WTC11 (cell line): ENCODE data around the gene ZNF786. TPM values are rescaled to one million over a fixed set of nuclear protein-coding genes. Genes with fewer than 3 reads are reported as not detected.

Source experiments
- ATAC-seq: fragments of 200-7000 bp; cut with Tn5 transposase; 2 replicates; pipeline ENCODE4 v1.10.0; 2021; ENCODE audit warnings: mild to moderate bottlenecking, moderate library complexity
- CTCF ChIA-PET: fragments of 300-600 bp; sonication (Branson Sonifier 250); formaldehyde crosslinking; loops from one replicate; lab custom pipeline; 2021; ENCODE audit warnings: antibody characterized with exemption; lab: Charles Lee
- POLR2A ChIA-PET: fragments of 350-600 bp; sonication (Branson Sonifier 250); formaldehyde crosslinking; loops from one replicate; lab custom pipeline; 2021; ENCODE audit warnings: antibody characterized with exemption; lab: Charles Lee
- DNase-seq: peaks from one replicate; pipeline ENCODE4 v3.0.0; 2021; ENCODE audit warnings: low spot score
- H3K27ac Mint-ChIP-seq: 2 replicates; pipeline ENCODE4 v1.8.0; 2021; ENCODE audit warnings: mixed read lengths
- H3K27me3 Mint-ChIP-seq: 2 replicates; pipeline ENCODE4 v1.8.0; 2021; ENCODE audit warnings: low read depth, mild to moderate bottlenecking, moderate library complexity, mixed read lengths
- H3K36me3 Mint-ChIP-seq: 2 replicates; pipeline ENCODE4 v1.8.0; 2021; ENCODE audit warnings: mixed read lengths
- H3K4me1 Mint-ChIP-seq: 2 replicates; pipeline ENCODE4 v1.8.0; 2022; ENCODE audit warnings: mixed read lengths
- H3K4me3 Mint-ChIP-seq: 2 replicates; pipeline ENCODE4 v1.8.0; 2021; ENCODE audit warnings: mild to moderate bottlenecking, moderate library complexity, mixed read lengths
- H3K9me3 Mint-ChIP-seq: 2 replicates; pipeline ENCODE4 v1.8.0; 2021; ENCODE audit warnings: mixed read lengths
- CREB1 ChIP-seq: sonication (generic); formaldehyde crosslinking; IDR thresholded peaks from 2 replicates; pipeline ENCODE4 v1.8.0; 2023; ENCODE audit warnings: mild to moderate bottlenecking, missing genetic modification reagents
- E2F4 ChIP-seq: sonication (generic); formaldehyde crosslinking; IDR thresholded peaks from 2 replicates; pipeline ENCODE4 v1.8.1; 2022; ENCODE audit warnings: low read depth, mild to moderate bottlenecking, moderate library complexity, missing genetic modification reagents, borderline replicate concordance
- GRHL2 ChIP-seq: fragments of 250-450 bp; sonication (Bioruptor Pico); IDR thresholded peaks from 2 replicates; pipeline ENCODE4 v1.8.0; 2022; ENCODE audit warnings: mild to moderate bottlenecking, moderate library complexity; ENCODE audit not compliant: insufficient replicate concordance, severe bottlenecking
- IRF2 ChIP-seq: sonication (generic); formaldehyde crosslinking; IDR thresholded peaks from 2 replicates; pipeline ENCODE4 v1.8.0; 2022; ENCODE audit warnings: low read depth, missing genetic modification reagents, borderline replicate concordance
- JUN ChIP-seq: sonication (generic); formaldehyde crosslinking; IDR thresholded peaks from 2 replicates; pipeline ENCODE4 v1.8.0; 2023; ENCODE audit warnings: mild to moderate bottlenecking, missing genetic modification reagents
- MAX ChIP-seq: sonication (generic); formaldehyde crosslinking; IDR thresholded peaks from 2 replicates; pipeline ENCODE4 v1.8.0; 2022; ENCODE audit warnings: mild to moderate bottlenecking, missing genetic modification reagents
- MXD4 ChIP-seq: fragments of 250-450 bp; sonication (Bioruptor Pico); IDR thresholded peaks from 2 replicates; pipeline ENCODE4 v1.8.0; 2021; ENCODE audit warnings: mild to moderate bottlenecking, moderate library complexity, borderline replicate concordance
- MYBL2 ChIP-seq: sonication (generic); formaldehyde crosslinking; IDR thresholded peaks from 2 replicates; pipeline ENCODE4 v1.8.1; 2023; ENCODE audit warnings: mild to moderate bottlenecking, moderate library complexity, missing genetic modification reagents
- NFE2L1 ChIP-seq: sonication (generic); formaldehyde crosslinking; IDR thresholded peaks from 2 replicates; pipeline ENCODE4 v1.8.1; 2023; ENCODE audit warnings: missing genetic modification reagents
- NR3C1 ChIP-seq: sonication (generic); formaldehyde crosslinking; conservative IDR thresholded peaks from 2 replicates; pipeline ENCODE4 v1.8.1; 2023; ENCODE audit warnings: low read depth, mild to moderate bottlenecking, missing genetic modification reagents
- OVOL2 ChIP-seq: fragments of 250-450 bp; sonication (Bioruptor Pico); IDR thresholded peaks from 2 replicates; pipeline ENCODE4 v1.9.0; 2021; ENCODE audit warnings: mild to moderate bottlenecking, borderline replicate concordance
- PRRX2 ChIP-seq: fragments of 250-450 bp; sonication (Bioruptor Pico); IDR thresholded peaks from 2 replicates; pipeline ENCODE4 v1.8.0; 2021; ENCODE audit warnings: mild to moderate bottlenecking
- SMAD3 ChIP-seq: sonication (generic); formaldehyde crosslinking; IDR thresholded peaks from 2 replicates; pipeline ENCODE4 v1.8.0; 2022; ENCODE audit warnings: missing genetic modification reagents, mild to moderate bottlenecking, borderline replicate concordance
- SMAD4 ChIP-seq: sonication (generic); formaldehyde crosslinking; IDR thresholded peaks from 2 replicates; pipeline ENCODE4 v1.8.0; 2022; ENCODE audit warnings: mild to moderate bottlenecking, missing genetic modification reagents
- SOX15 ChIP-seq: fragments of 250-450 bp; sonication (Bioruptor Pico); IDR thresholded peaks from 2 replicates; pipeline ENCODE4 v1.9.0; 2021; ENCODE audit warnings: mild to moderate bottlenecking
- STAT6 ChIP-seq: sonication (generic); formaldehyde crosslinking; conservative IDR thresholded peaks from 2 replicates; pipeline ENCODE4 v1.8.1; 2023; ENCODE audit warnings: mild to moderate bottlenecking, low read depth, missing genetic modification reagents, moderate library complexity
- ZNF512 ChIP-seq: sonication (generic); formaldehyde crosslinking; IDR thresholded peaks from 2 replicates; pipeline ENCODE4 v1.8.1; 2022; ENCODE audit warnings: missing genetic modification reagents, borderline replicate concordance
- ZSCAN18 ChIP-seq: fragments of 250-450 bp; sonication (Bioruptor Pico); IDR thresholded peaks from 2 replicates; pipeline ENCODE4 v2.1.2; 2022; ENCODE audit warnings: mild to moderate bottlenecking, moderate library complexity
- total RNA-seq: library from RNA; stranded (reverse); gene quantifications from 3 replicates; pipeline ENCODE4 v1.2.3, GENCODE V29; 2021
- TF ChIP-seq, protein P1 (sequence below): sonication (generic); formaldehyde crosslinking; IDR thresholded peaks from 2 replicates; pipeline ENCODE4 v1.8.0; 2022; ENCODE audit warnings: mild to moderate bottlenecking, missing genetic modification reagents
- TF ChIP-seq, protein P2 (sequence below): sonication (generic); formaldehyde crosslinking; IDR thresholded peaks from 2 replicates; pipeline ENCODE4 v1.8.1; 2022; ENCODE audit warnings: low read depth, missing genetic modification reagents, borderline replicate concordance
- TF ChIP-seq, protein P3 (sequence below): fragments of 250-450 bp; sonication (Bioruptor Pico); IDR thresholded peaks from 2 replicates; pipeline ENCODE4 v1.9.0; 2021; ENCODE audit warnings: moderate library complexity, mild to moderate bottlenecking, inconsistent platforms, borderline replicate concordance

Gene ZNF786
- total RNA-seq, 1 experiment from 2014 or later = 11.4 TPM

GRCh38 chr7:149048805-149049204 is 41.7 kb downstream of the ZNF786 start (continued):
- no peak for TF ChIP-seq ZSCAN18
- TF ChIP-seq PRRX2 (CRISPR knock-in tag) = no peak
- TF ChIP-seq IRF2 = no peak
- TF ChIP-seq MAX = no peak
- TF ChIP-seq STAT6 (CRISPR knock-in tag) = no peak
- TF ChIP-seq SMAD4 (CRISPR knock-in tag) = no peak
- TF ChIP-seq, protein P1, sequence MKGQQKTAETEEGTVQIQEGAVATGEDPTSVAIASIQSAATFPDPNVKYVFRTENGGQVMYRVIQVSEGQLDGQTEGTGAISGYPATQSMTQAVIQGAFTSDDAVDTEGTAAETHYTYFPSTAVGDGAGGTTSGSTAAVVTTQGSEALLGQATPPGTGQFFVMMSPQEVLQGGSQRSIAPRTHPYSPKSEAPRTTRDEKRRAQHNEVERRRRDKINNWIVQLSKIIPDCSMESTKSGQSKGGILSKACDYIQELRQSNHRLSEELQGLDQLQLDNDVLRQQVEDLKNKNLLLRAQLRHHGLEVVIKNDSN = no peak
- no peak for TF ChIP-seq MYBL2 (CRISPR knock-in tag)
- TF ChIP-seq JUN = no peak
- TF ChIP-seq SMAD3 = no peak
- no peak for TF ChIP-seq NFE2L1
- no peak for TF ChIP-seq NR3C1 (CRISPR knock-in tag)
- TF ChIP-seq MXD4 = no peak
- no peak for TF ChIP-seq SOX15 (CRISPR knock-in tag)

DNA sequence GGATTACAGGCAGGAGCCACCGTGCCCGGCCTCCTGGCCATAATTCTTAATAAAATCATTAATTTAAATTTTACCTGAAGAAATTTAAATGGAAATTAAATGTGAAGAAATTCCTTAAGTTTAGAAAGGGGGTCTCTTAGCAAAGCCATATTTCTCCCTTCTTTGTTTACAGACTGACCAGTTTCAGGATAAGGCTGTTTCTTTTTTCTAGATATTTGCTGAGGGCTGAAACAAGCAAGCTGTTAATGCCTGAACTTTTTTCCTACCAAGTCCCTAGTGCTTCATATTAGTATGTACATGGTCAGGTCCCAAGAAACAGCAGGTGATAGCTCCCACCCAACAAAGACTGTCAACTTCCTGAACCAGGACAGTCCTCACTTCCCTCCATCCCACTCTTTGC is 44.1 kb downstream of the ZNF786 start:
- TF ChIP-seq OVOL2 (CRISPR knock-in tag) = no peak
- TF ChIP-seq, protein P2, sequence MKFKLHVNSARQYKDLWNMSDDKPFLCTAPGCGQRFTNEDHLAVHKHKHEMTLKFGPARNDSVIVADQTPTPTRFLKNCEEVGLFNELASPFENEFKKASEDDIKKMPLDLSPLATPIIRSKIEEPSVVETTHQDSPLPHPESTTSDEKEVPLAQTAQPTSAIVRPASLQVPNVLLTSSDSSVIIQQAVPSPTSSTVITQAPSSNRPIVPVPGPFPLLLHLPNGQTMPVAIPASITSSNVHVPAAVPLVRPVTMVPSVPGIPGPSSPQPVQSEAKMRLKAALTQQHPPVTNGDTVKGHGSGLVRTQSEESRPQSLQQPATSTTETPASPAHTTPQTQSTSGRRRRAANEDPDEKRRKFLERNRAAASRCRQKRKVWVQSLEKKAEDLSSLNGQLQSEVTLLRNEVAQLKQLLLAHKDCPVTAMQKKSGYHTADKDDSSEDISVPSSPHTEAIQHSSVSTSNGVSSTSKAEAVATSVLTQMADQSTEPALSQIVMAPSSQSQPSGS (CRISPR knock-in tag) = no peak
- no peak for TF ChIP-seq MXD4
- no peak for TF ChIP-seq GRHL2 (CRISPR knock-in tag)
- no peak for TF ChIP-seq CREB1 (CRISPR knock-in tag)
- TF ChIP-seq ZNF512 = no peak
- TF ChIP-seq SOX15 (CRISPR knock-in tag) = no peak
- TF ChIP-seq E2F4 = no peak
- TF ChIP-seq, protein P3, sequence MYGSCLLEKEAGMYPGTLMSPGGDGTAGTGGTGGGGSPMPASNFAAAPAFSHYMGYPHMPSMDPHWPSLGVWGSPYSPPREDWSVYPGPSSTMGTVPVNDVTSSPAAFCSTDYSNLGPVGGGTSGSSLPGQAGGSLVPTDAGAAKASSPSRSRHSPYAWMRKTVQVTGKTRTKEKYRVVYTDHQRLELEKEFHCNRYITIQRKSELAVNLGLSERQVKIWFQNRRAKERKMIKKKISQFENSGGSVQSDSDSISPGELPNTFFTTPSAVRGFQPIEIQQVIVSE (CRISPR knock-in tag) = no peak
- H3K4me3 Mint-ChIP-seq = no peak overlapping the region
- peaks cover 20% of the 10 kb centered on the region for H3K9me3 Mint-ChIP-seq
- CTCF ChIA-PET = interaction anchor here (1.2 to 2.3 kb wide), 2 partner anchors 19 to 41 kb away, joined by 4 to 8 read pairs; no protein-coding TSS in a partner anchor
- H3K36me3 Mint-ChIP-seq = no peaks in the 10 kb centered on the region
- POLR2A ChIA-PET = interaction anchor here (0.8 kb wide), 1 partner anchor 13 kb away, joined by 6 read pairs; no protein-coding TSS in a partner anchor
- DNase-seq (no peak), ATAC-seq (no peak)
- no peaks in the 10 kb centered on the region for H3K27me3 Mint-ChIP-seq
- H3K4me1 Mint-ChIP-seq = peaks cover 3% of the 10 kb centered on the region; the same call in 1 of the 2 replicates
- no peak overlapping the region for H3K27ac Mint-ChIP-seq
